WTC11 (cell line): Measurements from ENCODE around the gene SBK3. TPM values are rescaled to one million over a fixed set of nuclear protein-coding genes. Genes with fewer than 3 reads are reported as not detected.

Experiments used
- ATAC-seq: fragments of 200-7000 bp; cut with Tn5 transposase; 2 replicates; pipeline ENCODE4 v1.10.0; 2021; ENCODE audit warnings: mild to moderate bottlenecking, moderate library complexity
- CTCF ChIA-PET: fragments of 300-600 bp; sonication (Branson Sonifier 250); formaldehyde crosslinking; loops from one replicate; lab custom pipeline; 2021; ENCODE audit warnings: antibody characterized with exemption; lab: Charles Lee
- POLR2A ChIA-PET: fragments of 350-600 bp; sonication (Branson Sonifier 250); formaldehyde crosslinking; loops from one replicate; lab custom pipeline; 2021; ENCODE audit warnings: antibody characterized with exemption; lab: Charles Lee
- DNase-seq: peaks from one replicate; pipeline ENCODE4 v3.0.0; 2021; ENCODE audit warnings: low spot score
- H3K27ac Mint-ChIP-seq: 2 replicates; pipeline ENCODE4 v1.8.0; 2021; ENCODE audit warnings: mixed read lengths
- H3K27me3 Mint-ChIP-seq: 2 replicates; pipeline ENCODE4 v1.8.0; 2021; ENCODE audit warnings: low read depth, mild to moderate bottlenecking, moderate library complexity, mixed read lengths
- H3K36me3 Mint-ChIP-seq: 2 replicates; pipeline ENCODE4 v1.8.0; 2021; ENCODE audit warnings: mixed read lengths
- H3K4me1 Mint-ChIP-seq: 2 replicates; pipeline ENCODE4 v1.8.0; 2022; ENCODE audit warnings: mixed read lengths
- H3K4me3 Mint-ChIP-seq: 2 replicates; pipeline ENCODE4 v1.8.0; 2021; ENCODE audit warnings: mild to moderate bottlenecking, moderate library complexity, mixed read lengths
- H3K9me3 Mint-ChIP-seq: 2 replicates; pipeline ENCODE4 v1.8.0; 2021; ENCODE audit warnings: mixed read lengths
- CBFB ChIP-seq: sonication (generic); formaldehyde crosslinking; IDR thresholded peaks from 2 replicates; pipeline ENCODE4 v1.8.1; 2022; ENCODE audit warnings: mild to moderate bottlenecking, low read depth, missing genetic modification reagents
- CREM ChIP-seq: sonication (generic); formaldehyde crosslinking; IDR thresholded peaks from 2 replicates; pipeline ENCODE4 v1.8.1; 2022; ENCODE audit warnings: mild to moderate bottlenecking, missing genetic modification reagents, moderate library complexity
- ELF4 ChIP-seq: sonication (generic); formaldehyde crosslinking; IDR thresholded peaks from 2 replicates; pipeline ENCODE4 v1.8.1; 2022; ENCODE audit warnings: low read depth, mild to moderate bottlenecking, moderate library complexity, missing genetic modification reagents
- ETV6 ChIP-seq: sonication (generic); formaldehyde crosslinking; IDR thresholded peaks from 2 replicates; pipeline ENCODE4 v1.8.1; 2022; ENCODE audit warnings: mild to moderate bottlenecking, missing genetic modification reagents
- FOXJ3 ChIP-seq: sonication (generic); formaldehyde crosslinking; IDR thresholded peaks from 2 replicates; pipeline ENCODE4 v1.9.0; 2021; ENCODE audit warnings: missing genetic modification reagents, mild to moderate bottlenecking, borderline replicate concordance
- GRHL2 ChIP-seq: fragments of 250-450 bp; sonication (Bioruptor Pico); IDR thresholded peaks from 2 replicates; pipeline ENCODE4 v1.8.0; 2022; ENCODE audit warnings: mild to moderate bottlenecking, moderate library complexity; ENCODE audit not compliant: insufficient replicate concordance, severe bottlenecking
- SMAD3 ChIP-seq: sonication (generic); formaldehyde crosslinking; IDR thresholded peaks from 2 replicates; pipeline ENCODE4 v1.8.0; 2022; ENCODE audit warnings: missing genetic modification reagents, mild to moderate bottlenecking, borderline replicate concordance
- SMAD4 ChIP-seq: sonication (generic); formaldehyde crosslinking; IDR thresholded peaks from 2 replicates; pipeline ENCODE4 v1.8.0; 2022; ENCODE audit warnings: mild to moderate bottlenecking, missing genetic modification reagents
- SP1 ChIP-seq: sonication (generic); formaldehyde crosslinking; conservative IDR thresholded peaks from 2 replicates; pipeline ENCODE4 v1.8.1; 2022; ENCODE audit warnings: missing genetic modification reagents
- TP53 ChIP-seq: sonication (generic); formaldehyde crosslinking; IDR thresholded peaks from 2 replicates; pipeline ENCODE4 v1.8.1; 2023; ENCODE audit warnings: mild to moderate bottlenecking, missing genetic modification reagents
- ZNF121 ChIP-seq: sonication (generic); formaldehyde crosslinking; IDR thresholded peaks from 2 replicates; pipeline ENCODE4 v1.8.0; 2023; ENCODE audit warnings: missing genetic modification reagents
- total RNA-seq: library from RNA; stranded (reverse); gene quantifications from 3 replicates; pipeline ENCODE4 v1.2.3, GENCODE V29; 2021
- TF ChIP-seq, protein P1 (sequence below): sonication (generic); formaldehyde crosslinking; conservative IDR thresholded peaks from 2 replicates; pipeline ENCODE4 v1.8.1; 2023; ENCODE audit warnings: mild to moderate bottlenecking, low read depth, missing genetic modification reagents, moderate library complexity
- TF ChIP-seq, protein P2 (sequence below): sonication (generic); formaldehyde crosslinking; IDR thresholded peaks from 2 replicates; pipeline ENCODE4 v1.8.1; 2023; ENCODE audit warnings: mild to moderate bottlenecking, missing genetic modification reagents
- TF ChIP-seq, protein P3 (sequence below): sonication (generic); formaldehyde crosslinking; IDR thresholded peaks from 2 replicates; pipeline ENCODE4 v1.8.1; 2023; ENCODE audit warnings: mild to moderate bottlenecking, missing genetic modification reagents, borderline replicate concordance
- TF ChIP-seq, protein P4 (sequence below): fragments of 200-600 bp; IDR thresholded peaks from 2 replicates; pipeline ENCODE4 v1.8.0; 2022; ENCODE audit warnings: antibody characterized with exemption
- TF ChIP-seq, protein P5 (sequence below): sonication (generic); formaldehyde crosslinking; IDR thresholded peaks from 2 replicates; pipeline ENCODE4 v1.8.0; 2022; ENCODE audit warnings: missing genetic modification reagents
- TF ChIP-seq, protein P6 (sequence below): sonication (generic); formaldehyde crosslinking; IDR thresholded peaks from 2 replicates; pipeline ENCODE4 v1.8.1; 2023; ENCODE audit warnings: mild to moderate bottlenecking, missing genetic modification reagents, moderate library complexity

SBK3 gene
- total RNA-seq, 1 experiment from 2014 or later, result 0.90 TPM

DNA sequence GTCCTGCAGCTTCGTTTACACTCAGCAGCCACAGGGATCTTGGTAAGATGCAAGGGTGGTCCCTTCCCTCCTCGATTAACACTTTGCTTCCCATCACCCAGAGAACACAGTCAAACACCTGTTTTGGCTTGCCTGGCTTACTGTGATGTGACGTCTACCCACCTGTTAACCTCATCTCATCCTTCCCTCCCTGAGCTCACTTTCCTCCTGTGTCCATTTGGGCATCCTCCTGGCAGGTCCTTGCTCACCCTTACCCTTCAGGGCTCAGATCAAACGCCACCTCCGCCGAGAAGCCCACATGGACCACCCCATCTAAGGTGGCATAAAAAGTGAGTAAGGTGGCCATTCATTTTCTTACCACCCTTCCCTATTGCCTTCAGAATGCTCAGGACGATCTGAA lies 44.8 kb upstream of the SBK3 start (continued):
- TF ChIP-seq SMAD3 (CRISPR knock-in tag) (no peak), TP53 (CRISPR knock-in tag) (no peak), SP1 (CRISPR knock-in tag) (no peak)
- TF ChIP-seq, protein P1, sequence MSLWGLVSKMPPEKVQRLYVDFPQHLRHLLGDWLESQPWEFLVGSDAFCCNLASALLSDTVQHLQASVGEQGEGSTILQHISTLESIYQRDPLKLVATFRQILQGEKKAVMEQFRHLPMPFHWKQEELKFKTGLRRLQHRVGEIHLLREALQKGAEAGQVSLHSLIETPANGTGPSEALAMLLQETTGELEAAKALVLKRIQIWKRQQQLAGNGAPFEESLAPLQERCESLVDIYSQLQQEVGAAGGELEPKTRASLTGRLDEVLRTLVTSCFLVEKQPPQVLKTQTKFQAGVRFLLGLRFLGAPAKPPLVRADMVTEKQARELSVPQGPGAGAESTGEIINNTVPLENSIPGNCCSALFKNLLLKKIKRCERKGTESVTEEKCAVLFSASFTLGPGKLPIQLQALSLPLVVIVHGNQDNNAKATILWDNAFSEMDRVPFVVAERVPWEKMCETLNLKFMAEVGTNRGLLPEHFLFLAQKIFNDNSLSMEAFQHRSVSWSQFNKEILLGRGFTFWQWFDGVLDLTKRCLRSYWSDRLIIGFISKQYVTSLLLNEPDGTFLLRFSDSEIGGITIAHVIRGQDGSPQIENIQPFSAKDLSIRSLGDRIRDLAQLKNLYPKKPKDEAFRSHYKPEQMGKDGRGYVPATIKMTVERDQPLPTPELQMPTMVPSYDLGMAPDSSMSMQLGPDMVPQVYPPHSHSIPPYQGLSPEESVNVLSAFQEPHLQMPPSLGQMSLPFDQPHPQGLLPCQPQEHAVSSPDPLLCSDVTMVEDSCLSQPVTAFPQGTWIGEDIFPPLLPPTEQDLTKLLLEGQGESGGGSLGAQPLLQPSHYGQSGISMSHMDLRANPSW, result no peak

DNA sequence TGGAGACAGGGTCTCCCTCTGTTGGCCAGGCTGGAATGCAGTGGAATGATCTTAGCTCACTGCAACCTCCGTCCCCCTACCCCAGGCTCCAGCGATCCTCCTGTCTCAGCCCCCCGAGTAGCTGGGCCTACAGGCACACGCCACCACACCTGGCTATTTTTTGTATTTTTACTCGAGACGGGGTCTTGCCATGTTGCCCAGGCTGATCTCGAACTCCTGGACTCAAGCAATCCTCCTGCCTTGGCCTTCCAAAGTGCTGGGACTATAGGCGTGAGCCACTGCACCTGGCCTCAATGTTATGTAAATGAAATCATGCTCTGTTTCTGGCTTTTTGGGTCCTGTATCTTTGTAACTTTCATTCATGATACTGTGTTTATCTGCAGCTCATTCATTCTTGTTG lies 43.4 kb upstream of the SBK3 start:
- Mint-ChIP-seq H3K4me1 (peaks cover 36% of the 10 kb centered on the region), H3K36me3 (no peaks in the 10 kb centered on the region), H3K27me3 (peaks cover 33% of the 10 kb centered on the region), H3K27ac (no peak overlapping the region), H3K9me3 (no peaks in the 10 kb centered on the region), H3K4me3 (no peak overlapping the region)
- ChIA-PET POLR2A (no interaction called here), CTCF (interaction anchor here (1.9 to 4.0 kb wide), 2 partner anchors 17 to 44 kb away, joined by 7 to 13 read pairs; partner anchors contain the start of gene ZNF865)
- peak; percentile 91 for TF ChIP-seq ZNF121 (CRISPR knock-in tag)
- no peak for TF ChIP-seq SMAD4 (CRISPR knock-in tag)
- DNase-seq (no peak), ATAC-seq (no peak)

DNA sequence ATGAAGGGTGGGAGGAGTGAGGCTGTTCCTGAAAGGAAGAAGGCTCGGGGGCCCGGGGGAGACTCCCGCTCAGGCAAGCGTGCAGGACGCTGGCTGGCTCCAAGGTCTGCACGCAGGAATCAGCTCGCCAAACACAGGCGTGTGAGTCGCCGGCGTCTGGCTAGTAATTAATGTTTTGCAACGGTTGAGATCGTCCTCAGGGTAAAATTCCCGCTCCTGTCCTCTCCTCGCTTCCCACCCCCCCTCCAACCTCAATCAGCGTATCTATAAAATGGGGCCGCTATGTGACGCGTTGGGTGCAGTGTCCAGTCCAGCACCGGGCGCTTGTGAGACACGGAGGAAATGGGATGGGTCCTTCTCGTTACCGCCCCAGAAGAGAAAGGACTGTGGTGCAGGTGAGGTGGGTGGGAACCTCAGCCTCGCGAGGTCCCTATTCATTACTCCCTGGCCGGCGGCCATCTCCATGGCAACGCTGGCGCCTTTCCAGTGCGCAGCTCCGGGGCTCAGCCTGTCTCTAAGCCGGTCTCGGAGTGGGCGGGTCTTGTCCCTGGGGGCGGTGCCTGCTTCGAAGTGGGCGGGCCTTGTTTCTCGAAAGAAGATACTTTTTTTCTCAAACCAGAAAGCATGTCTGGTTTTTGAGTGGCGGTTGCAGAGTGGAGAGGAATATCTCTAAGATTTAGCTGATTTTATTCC lies 41.8 kb upstream of the SBK3 start:
- ATAC-seq (peak; percentile 90), DNase-seq (peak; percentile 98)
- no peaks in the 10 kb centered on the region for H3K9me3 Mint-ChIP-seq
- peaks cover 36% of the 10 kb centered on the region for H3K4me1 Mint-ChIP-seq
- POLR2A ChIA-PET, result interaction anchor here (0.6 to 2.3 kb wide), 3 partner anchors 12 to 38 kb away, joined by 5 to 17 read pairs (median 5); partner anchors contain the start of genes FIZ1, ZNF524, ZNF784 and ZNF865
- CTCF ChIA-PET, result interaction anchor here (0.9 to 4.0 kb wide), 6 partner anchors 12 to 120 kb away, joined by 3 to 13 read pairs (median 5); partner anchors contain the start of genes FIZ1 and ZNF865
- peaks cover 33% of the 10 kb centered on the region for H3K27me3 Mint-ChIP-seq
- H3K36me3 Mint-ChIP-seq, result no peaks in the 10 kb centered on the region
- peak overlapping the region; percentile 75 for H3K4me3 Mint-ChIP-seq
- no peak overlapping the region for H3K27ac Mint-ChIP-seq
- TF ChIP-seq ETV6 (CRISPR knock-in tag) (0 out of 2 replicates have a peak, but pooled peaks have one; percentile 33), ELF4 (CRISPR knock-in tag) (no peak), SP1 (CRISPR knock-in tag) (peak; percentile 52; the same call in 1 of the 2 replicates), GRHL2 (CRISPR knock-in tag) (no peak), FOXJ3 (no peak), CBFB (CRISPR knock-in tag) (no peak), CREM (CRISPR knock-in tag) (no peak)
- TF ChIP-seq, protein P2, sequence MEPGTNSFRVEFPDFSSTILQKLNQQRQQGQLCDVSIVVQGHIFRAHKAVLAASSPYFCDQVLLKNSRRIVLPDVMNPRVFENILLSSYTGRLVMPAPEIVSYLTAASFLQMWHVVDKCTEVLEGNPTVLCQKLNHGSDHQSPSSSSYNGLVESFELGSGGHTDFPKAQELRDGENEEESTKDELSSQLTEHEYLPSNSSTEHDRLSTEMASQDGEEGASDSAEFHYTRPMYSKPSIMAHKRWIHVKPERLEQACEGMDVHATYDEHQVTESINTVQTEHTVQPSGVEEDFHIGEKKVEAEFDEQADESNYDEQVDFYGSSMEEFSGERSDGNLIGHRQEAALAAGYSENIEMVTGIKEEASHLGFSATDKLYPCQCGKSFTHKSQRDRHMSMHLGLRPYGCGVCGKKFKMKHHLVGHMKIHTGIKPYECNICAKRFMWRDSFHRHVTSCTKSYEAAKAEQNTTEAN (CRISPR knock-in tag), result no peak
- TF ChIP-seq, protein P3, sequence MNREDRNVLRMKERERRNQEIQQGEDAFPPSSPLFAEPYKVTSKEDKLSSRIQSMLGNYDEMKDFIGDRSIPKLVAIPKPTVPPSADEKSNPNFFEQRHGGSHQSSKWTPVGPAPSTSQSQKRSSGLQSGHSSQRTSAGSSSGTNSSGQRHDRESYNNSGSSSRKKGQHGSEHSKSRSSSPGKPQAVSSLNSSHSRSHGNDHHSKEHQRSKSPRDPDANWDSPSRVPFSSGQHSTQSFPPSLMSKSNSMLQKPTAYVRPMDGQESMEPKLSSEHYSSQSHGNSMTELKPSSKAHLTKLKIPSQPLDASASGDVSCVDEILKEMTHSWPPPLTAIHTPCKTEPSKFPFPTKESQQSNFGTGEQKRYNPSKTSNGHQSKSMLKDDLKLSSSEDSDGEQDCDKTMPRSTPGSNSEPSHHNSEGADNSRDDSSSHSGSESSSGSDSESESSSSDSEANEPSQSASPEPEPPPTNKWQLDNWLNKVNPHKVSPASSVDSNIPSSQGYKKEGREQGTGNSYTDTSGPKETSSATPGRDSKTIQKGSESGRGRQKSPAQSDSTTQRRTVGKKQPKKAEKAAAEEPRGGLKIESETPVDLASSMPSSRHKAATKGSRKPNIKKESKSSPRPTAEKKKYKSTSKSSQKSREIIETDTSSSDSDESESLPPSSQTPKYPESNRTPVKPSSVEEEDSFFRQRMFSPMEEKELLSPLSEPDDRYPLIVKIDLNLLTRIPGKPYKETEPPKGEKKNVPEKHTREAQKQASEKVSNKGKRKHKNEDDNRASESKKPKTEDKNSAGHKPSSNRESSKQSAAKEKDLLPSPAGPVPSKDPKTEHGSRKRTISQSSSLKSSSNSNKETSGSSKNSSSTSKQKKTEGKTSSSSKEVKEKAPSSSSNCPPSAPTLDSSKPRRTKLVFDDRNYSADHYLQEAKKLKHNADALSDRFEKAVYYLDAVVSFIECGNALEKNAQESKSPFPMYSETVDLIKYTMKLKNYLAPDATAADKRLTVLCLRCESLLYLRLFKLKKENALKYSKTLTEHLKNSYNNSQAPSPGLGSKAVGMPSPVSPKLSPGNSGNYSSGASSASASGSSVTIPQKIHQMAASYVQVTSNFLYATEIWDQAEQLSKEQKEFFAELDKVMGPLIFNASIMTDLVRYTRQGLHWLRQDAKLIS (CRISPR knock-in tag), result no peak
- TF ChIP-seq, protein P4, sequence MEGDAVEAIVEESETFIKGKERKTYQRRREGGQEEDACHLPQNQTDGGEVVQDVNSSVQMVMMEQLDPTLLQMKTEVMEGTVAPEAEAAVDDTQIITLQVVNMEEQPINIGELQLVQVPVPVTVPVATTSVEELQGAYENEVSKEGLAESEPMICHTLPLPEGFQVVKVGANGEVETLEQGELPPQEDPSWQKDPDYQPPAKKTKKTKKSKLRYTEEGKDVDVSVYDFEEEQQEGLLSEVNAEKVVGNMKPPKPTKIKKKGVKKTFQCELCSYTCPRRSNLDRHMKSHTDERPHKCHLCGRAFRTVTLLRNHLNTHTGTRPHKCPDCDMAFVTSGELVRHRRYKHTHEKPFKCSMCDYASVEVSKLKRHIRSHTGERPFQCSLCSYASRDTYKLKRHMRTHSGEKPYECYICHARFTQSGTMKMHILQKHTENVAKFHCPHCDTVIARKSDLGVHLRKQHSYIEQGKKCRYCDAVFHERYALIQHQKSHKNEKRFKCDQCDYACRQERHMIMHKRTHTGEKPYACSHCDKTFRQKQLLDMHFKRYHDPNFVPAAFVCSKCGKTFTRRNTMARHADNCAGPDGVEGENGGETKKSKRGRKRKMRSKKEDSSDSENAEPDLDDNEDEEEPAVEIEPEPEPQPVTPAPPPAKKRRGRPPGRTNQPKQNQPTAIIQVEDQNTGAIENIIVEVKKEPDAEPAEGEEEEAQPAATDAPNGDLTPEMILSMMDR, result no peak
- TF ChIP-seq, protein P5, sequence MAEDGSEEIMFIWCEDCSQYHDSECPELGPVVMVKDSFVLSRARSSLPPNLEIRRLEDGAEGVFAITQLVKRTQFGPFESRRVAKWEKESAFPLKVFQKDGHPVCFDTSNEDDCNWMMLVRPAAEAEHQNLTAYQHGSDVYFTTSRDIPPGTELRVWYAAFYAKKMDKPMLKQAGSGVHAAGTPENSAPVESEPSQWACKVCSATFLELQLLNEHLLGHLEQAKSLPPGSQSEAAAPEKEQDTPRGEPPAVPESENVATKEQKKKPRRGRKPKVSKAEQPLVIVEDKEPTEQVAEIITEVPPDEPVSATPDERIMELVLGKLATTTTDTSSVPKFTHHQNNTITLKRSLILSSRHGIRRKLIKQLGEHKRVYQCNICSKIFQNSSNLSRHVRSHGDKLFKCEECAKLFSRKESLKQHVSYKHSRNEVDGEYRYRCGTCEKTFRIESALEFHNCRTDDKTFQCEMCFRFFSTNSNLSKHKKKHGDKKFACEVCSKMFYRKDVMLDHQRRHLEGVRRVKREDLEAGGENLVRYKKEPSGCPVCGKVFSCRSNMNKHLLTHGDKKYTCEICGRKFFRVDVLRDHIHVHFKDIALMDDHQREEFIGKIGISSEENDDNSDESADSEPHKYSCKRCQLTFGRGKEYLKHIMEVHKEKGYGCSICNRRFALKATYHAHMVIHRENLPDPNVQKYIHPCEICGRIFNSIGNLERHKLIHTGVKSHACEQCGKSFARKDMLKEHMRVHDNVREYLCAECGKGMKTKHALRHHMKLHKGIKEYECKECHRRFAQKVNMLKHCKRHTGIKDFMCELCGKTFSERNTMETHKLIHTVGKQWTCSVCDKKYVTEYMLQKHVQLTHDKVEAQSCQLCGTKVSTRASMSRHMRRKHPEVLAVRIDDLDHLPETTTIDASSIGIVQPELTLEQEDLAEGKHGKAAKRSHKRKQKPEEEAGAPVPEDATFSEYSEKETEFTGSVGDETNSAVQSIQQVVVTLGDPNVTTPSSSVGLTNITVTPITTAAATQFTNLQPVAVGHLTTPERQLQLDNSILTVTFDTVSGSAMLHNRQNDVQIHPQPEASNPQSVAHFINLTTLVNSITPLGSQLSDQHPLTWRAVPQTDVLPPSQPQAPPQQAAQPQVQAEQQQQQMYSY (CRISPR knock-in tag), result no peak
- TF ChIP-seq, protein P6, sequence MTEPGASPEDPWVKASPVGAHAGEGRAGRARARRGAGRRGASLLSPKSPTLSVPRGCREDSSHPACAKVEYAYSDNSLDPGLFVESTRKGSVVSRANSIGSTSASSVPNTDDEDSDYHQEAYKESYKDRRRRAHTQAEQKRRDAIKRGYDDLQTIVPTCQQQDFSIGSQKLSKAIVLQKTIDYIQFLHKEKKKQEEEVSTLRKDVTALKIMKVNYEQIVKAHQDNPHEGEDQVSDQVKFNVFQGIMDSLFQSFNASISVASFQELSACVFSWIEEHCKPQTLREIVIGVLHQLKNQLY (CRISPR knock-in tag), result no peak
